ENCODE data around the gene TEC. TPM values are rescaled to one million over a fixed set of nuclear protein-coding genes. Genes with fewer than 3 reads are reported as not detected.
"Not testable (repeated sequence)": the region's sequence is repeated elsewhere in the genome, so short reads cannot be mapped to it uniquely, and the experiment has no call there.

TEC gene
- total RNA-seq, 1 experiment from 2014 or later, result 4.5 TPM

DNA sequence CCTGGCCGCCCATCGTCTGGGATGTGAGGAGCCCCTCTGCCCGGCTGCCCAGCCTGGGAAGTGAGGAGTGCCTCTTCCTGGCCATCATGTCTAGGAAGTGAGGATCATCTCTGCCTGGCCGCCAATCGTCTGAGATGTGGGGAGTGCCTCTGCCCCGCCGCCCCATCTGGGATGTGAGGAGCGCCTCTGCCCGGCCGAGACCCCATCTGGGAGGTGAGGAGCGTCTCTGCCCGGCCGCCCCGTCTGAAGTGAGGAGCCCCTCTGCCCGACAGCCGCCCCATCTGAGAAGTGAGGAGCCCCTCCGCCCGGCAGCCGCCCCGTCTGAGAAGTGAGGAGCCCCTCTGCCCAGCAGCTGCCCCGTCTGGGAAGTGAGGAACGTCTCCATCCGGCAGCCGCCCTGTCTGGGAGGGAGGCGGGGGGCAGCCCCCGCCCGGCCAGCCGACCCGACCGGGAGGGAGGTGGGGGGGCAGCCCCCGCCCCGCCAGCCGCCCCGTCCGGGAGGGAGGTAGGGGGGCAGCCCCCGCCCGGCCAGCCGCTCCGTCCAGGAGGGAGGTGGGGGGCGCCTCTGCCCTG lies 22.7 kb upstream of the TEC start:
- H3K9ac ChIP-seq (ENCODE audit: low read length); intact Hi-C loops (cut with micrococcal nuclease); H3K4me3 ChIP-seq (replicated peaks in 1 of 2; ENCODE audit: low read depth in 1 of 2, low read length in 2 of 2); CTCF ChIA-PET; H3K79me2 ChIP-seq (ENCODE audit: insufficient read depth, low read length); H3K36me3 ChIP-seq (ENCODE audit: control insufficient read depth in 1 of 2, insufficient read depth in 2 of 2, low read length in 2 of 2); POLR2A ChIA-PET; H3K27me3 ChIP-seq (ENCODE audit: insufficient read depth, low read length); ATAC-seq; RAD21 ChIA-PET (ENCODE audit: low non-redundant PET in 1 of 2, low total read pairs in 2 of 2, uncharacterized antibody in 2 of 2, unreplicated experiment in 2 of 2); H4K20me1 ChIP-seq (ENCODE audit: insufficient read depth); H3K9me3 ChIP-seq (ENCODE audit: control insufficient read depth in 1 of 2, insufficient read depth in 1 of 2, low read depth in 1 of 2, low read length in 2 of 2); BruUV-seq (replicated peaks); DNase-seq (ENCODE audit: low read depth, low spot score); H3K4me1 ChIP-seq (ENCODE audit: control insufficient read depth in 1 of 2, insufficient read depth in 2 of 2, low read length in 2 of 2); H2AFZ ChIP-seq (ENCODE audit: low read depth, low read length, poor library complexity, severe bottlenecking); H3K9me2 ChIP-seq (ENCODE audit: insufficient read depth); H3K4me2 ChIP-seq (ENCODE audit: low read length); H3K27ac ChIP-seq (ENCODE audit: low read depth, low read length): not testable (repeated sequence)

- CTCF ChIA-PET, result interaction anchor here (1.3 to 2.7 kb wide), 4 partner anchors 11 to 163 kb away, joined by 3 to 19 read pairs (median 5); no protein-coding TSS in a partner anchor
These were observed 20.6 kb upstream of the TEC start for GRCh38 chr4:48290146-48290772.

DNA sequence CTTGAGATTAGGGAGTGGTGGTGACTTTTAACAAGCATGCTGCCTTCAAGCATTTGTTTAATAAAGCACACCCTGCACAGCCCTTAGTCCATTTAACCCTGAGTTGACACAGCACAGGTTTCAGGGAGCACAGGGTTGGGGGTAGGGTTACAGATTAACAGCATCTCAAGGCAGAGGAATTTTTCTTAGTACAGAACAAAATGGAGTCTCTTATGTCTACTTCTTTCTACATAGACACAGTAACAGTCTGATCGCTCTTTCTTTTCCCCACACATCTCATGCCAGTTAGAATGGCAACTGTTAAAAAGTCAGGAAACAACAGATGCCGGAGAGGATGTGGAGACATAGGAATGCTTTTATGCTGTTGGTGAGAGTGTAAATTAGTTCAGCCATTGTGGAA lies 16.4 kb upstream of the TEC start:
- H2AFZ ChIP-seq (ENCODE audit: low read depth, low read length, poor library complexity, severe bottlenecking); H3K9ac ChIP-seq (ENCODE audit: low read length); H3K79me2 ChIP-seq (ENCODE audit: insufficient read depth, low read length); H3K4me2 ChIP-seq (ENCODE audit: low read length); H3K27ac ChIP-seq (ENCODE audit: low read depth, low read length); H3K4me1 ChIP-seq (ENCODE audit: control insufficient read depth in 1 of 2, insufficient read depth in 2 of 2, low read length in 2 of 2); intact Hi-C loops (cut with micrococcal nuclease); H4K20me1 ChIP-seq (ENCODE audit: insufficient read depth); RAD21 ChIA-PET (ENCODE audit: low non-redundant PET in 1 of 2, low total read pairs in 2 of 2, uncharacterized antibody in 2 of 2, unreplicated experiment in 2 of 2); POLR2A ChIA-PET; DNase-seq (ENCODE audit: low read depth, low spot score); H3K36me3 ChIP-seq (ENCODE audit: control insufficient read depth in 1 of 2, insufficient read depth in 2 of 2, low read length in 2 of 2); H3K9me3 ChIP-seq (ENCODE audit: control insufficient read depth in 1 of 2, insufficient read depth in 1 of 2, low read depth in 1 of 2, low read length in 2 of 2); H3K27me3 ChIP-seq (ENCODE audit: insufficient read depth, low read length); H3K9me2 ChIP-seq (ENCODE audit: insufficient read depth); ATAC-seq; H3K4me3 ChIP-seq (replicated peaks in 1 of 2; ENCODE audit: low read depth in 1 of 2, low read length in 2 of 2); BruUV-seq (replicated peaks); CTCF ChIA-PET: not testable (repeated sequence)

More at GRCh38 chr4:48290146-48290772, 20.6 kb upstream of the TEC start:
- BruUV-seq (replicated peaks), result no TSS peak
- H4K20me1 ChIP-seq (ENCODE audit: insufficient read depth), result no peaks in the 10 kb centered on the region
- ChIA-PET POLR2A (no interaction called here), RAD21 (ENCODE audit: low non-redundant PET in 1 of 2, low total read pairs in 2 of 2, uncharacterized antibody in 2 of 2, unreplicated experiment in 2 of 2) (interaction anchor here in 1 of 2 experiments (1.4 kb wide), 1 partner anchor 163 kb away, joined by 6 read pairs; no protein-coding TSS in a partner anchor)
- no peak overlapping the region for H3K27ac ChIP-seq (ENCODE audit: low read depth, low read length)
- H3K9ac ChIP-seq (ENCODE audit: low read length), result no peak overlapping the region
- H3K27me3 ChIP-seq (ENCODE audit: insufficient read depth, low read length), result no peaks in the 10 kb centered on the region
- no peaks in the 10 kb centered on the region for H3K36me3 ChIP-seq (ENCODE audit: control insufficient read depth in 1 of 2, insufficient read depth in 2 of 2, low read length in 2 of 2)
- no peaks in the 10 kb centered on the region for H3K9me3 ChIP-seq (ENCODE audit: control insufficient read depth in 1 of 2, insufficient read depth in 1 of 2, low read depth in 1 of 2, low read length in 2 of 2)
- peak overlapping the region; percentile 85 for H2AFZ ChIP-seq (ENCODE audit: low read depth, low read length, poor library complexity, severe bottlenecking)
- TF ChIP-seq, protein P1, sequence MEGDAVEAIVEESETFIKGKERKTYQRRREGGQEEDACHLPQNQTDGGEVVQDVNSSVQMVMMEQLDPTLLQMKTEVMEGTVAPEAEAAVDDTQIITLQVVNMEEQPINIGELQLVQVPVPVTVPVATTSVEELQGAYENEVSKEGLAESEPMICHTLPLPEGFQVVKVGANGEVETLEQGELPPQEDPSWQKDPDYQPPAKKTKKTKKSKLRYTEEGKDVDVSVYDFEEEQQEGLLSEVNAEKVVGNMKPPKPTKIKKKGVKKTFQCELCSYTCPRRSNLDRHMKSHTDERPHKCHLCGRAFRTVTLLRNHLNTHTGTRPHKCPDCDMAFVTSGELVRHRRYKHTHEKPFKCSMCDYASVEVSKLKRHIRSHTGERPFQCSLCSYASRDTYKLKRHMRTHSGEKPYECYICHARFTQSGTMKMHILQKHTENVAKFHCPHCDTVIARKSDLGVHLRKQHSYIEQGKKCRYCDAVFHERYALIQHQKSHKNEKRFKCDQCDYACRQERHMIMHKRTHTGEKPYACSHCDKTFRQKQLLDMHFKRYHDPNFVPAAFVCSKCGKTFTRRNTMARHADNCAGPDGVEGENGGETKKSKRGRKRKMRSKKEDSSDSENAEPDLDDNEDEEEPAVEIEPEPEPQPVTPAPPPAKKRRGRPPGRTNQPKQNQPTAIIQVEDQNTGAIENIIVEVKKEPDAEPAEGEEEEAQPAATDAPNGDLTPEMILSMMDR (IDR thresholded peaks at IDR 0.05 in 2 of 3, conservative IDR thresholded peaks at IDR 0.05 in 1 of 3; ENCODE audit: borderline replicate concordance in 1 of 3, insufficient read depth in 1 of 3, low read depth in 2 of 3, low read length in 2 of 3), result peak; percentile 49 to 84 (median 84); a peak in 5 of 6 replicates
- TF ChIP-seq RAD21 (IDR thresholded peaks at IDR 0.05; ENCODE audit: low read depth), result peak; percentile 63
- no peak for TF ChIP-seq EGR1 (IDR thresholded peaks at IDR 0.05; ENCODE audit: low read depth)
- intact Hi-C loops (cut with micrococcal nuclease), result loop anchor here (1.0 kb wide), 1 partner anchor 163 kb away; no protein-coding TSS in a partner anchor
- H3K9me2 ChIP-seq (ENCODE audit: insufficient read depth), result no peaks in the 10 kb centered on the region
- no peaks in the 10 kb centered on the region for H3K79me2 ChIP-seq (ENCODE audit: insufficient read depth, low read length)
- peak; percentile 92 for ATAC-seq
- DNase-seq (ENCODE audit: low read depth, low spot score), result peak; percentile 36
- H3K4me2 ChIP-seq (ENCODE audit: low read length), result peak overlapping the region; percentile 40; the same call in 1 of the 2 replicates
- no peak overlapping the region for H3K4me3 ChIP-seq (replicated peaks in 1 of 2; ENCODE audit: low read depth in 1 of 2, low read length in 2 of 2)
- H3K4me1 ChIP-seq (ENCODE audit: control insufficient read depth in 1 of 2, insufficient read depth in 2 of 2, low read length in 2 of 2), result peaks cover 0 to 4% of the 10 kb centered on the region in 2 experiments; a peak in 2 of 4 replicates
